ENCODE data around the gene IQCK.
A peak's percentile ranks its signal among the peaks of the same experiment; 100 is the strongest.
"Not testable (repeated sequence)": the region's sequence is repeated elsewhere in the genome, so short reads cannot be mapped to it uniquely, and the experiment has no call there.

IQCK gene

DNA sequence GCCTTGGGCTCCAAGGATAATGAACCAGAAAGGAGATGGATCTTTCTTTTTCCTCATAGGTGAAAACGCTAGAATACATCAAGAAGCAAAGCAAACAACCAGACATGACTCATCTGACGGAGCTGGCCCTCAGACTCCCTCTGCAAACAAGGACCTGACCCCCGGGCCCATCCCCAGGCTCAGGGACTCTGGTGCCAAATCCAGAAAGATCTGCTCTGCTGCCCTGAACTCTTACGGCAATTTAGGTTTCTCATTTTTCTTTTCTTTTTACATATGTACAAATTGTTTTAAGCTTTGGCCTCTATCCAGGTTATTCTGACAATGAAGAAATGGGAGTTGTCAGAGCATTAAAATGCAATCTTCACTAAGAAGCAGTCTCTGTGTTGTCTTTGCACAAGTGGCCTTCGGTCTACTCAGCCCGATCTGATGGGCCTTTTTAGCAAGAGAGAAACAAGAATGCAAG is 17.7 kb upstream of the IQCK start:
- no peak for DNase-seq

- no peak for DNase-seq
Measured at GRCh38 chr16:19701091-19701490, 17.0 kb upstream of the IQCK start.

DNA sequence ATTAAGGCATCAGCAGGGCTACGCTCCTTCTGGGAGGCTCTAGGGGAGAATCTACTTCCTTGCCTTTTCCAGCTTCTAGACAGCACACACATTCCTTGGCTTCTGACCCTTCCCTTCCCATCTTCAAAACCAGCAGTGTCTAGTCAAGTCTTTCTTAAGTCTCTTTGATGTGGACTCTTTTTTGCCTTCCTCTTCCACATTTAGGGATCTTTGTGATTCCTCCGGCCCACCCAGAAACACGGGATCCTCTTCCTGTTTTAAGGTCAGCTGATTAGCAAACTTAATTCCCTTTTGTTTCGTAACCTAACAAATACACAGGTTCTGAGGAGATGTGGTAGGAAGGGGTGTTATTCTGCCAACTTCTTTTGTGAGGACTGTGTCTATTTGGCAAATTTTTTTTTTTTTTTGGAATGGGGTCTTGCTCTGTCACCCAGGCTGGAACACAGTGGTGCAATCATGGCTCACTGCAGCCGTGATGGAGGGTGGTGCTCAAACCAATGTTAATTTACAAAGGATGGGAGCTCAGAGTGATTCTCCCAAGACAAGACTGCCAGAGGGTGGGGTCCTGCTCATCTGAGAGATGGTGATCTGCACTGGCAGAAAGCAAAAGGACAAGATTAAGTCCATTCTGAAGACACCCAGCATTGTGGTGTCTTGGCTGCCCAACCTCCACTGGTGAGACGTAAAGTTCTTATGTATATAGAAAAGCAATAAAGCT is 14.7 kb upstream of the IQCK start:
- no peak for DNase-seq

GRCh38 chr16:19704321-19705145 is 13.5 kb upstream of the IQCK start:
- no peak for DNase-seq

GRCh38 chr16:19705146-19705501 is 12.9 kb upstream of the IQCK start:
- no peak for DNase-seq

DNA sequence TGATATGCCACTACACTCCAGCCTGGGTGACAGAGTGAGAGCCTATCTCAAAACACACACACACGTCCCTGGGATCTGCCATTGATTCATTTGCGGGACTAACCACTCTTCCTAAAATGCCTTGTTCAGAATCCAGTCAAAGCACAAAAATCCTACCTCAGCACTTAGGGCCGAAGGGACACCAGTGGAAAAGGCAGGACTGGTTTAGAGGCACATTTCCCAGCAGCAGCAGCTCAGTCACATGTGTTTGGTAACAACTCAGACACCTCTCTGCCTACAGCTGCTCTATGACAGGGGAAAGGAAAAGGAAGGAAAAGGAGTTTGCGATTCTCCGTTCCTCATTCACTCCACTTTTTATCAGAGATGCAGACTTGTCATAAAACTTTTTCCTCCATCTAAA is 12.2 kb upstream of the IQCK start:
- DNase-seq = no peak

- no peak for DNase-seq
Measured at GRCh38 chr16:19706846-19707245, 11.2 kb upstream of the IQCK start.

DNA sequence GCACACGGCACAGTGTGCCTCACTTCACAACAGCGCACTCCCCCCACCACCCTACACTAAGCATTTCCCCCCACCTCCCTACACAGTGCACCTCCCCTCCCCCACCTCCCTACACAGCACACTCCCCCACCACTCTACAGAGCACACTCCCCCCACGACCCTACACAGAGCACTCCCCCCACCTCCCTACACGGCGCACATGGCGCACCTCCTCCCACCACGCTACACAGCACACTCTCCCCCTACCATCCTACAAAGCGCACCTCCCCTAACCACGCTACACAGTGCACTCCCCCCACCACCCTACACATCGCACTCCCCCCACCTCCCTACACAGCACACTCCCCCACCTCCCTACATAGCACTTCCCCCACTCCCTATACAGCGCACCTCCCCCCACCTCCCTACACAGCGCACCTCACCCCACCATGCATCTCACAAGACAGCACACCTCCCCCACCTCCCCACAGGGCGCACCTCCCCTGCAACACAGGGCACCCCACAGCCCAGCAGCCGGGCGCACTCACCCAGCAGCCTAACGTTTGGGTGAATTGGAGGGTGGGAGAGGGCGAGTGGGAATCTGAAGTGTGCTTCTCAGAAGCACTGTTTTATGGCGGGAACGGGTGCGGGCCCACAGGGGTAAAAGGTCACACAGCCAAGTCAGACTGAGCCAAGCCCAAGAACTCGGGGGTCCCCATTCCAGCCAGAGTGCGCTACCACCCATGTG is 10.3 kb upstream of the IQCK start:
- DNase-seq = no peak

DNA sequence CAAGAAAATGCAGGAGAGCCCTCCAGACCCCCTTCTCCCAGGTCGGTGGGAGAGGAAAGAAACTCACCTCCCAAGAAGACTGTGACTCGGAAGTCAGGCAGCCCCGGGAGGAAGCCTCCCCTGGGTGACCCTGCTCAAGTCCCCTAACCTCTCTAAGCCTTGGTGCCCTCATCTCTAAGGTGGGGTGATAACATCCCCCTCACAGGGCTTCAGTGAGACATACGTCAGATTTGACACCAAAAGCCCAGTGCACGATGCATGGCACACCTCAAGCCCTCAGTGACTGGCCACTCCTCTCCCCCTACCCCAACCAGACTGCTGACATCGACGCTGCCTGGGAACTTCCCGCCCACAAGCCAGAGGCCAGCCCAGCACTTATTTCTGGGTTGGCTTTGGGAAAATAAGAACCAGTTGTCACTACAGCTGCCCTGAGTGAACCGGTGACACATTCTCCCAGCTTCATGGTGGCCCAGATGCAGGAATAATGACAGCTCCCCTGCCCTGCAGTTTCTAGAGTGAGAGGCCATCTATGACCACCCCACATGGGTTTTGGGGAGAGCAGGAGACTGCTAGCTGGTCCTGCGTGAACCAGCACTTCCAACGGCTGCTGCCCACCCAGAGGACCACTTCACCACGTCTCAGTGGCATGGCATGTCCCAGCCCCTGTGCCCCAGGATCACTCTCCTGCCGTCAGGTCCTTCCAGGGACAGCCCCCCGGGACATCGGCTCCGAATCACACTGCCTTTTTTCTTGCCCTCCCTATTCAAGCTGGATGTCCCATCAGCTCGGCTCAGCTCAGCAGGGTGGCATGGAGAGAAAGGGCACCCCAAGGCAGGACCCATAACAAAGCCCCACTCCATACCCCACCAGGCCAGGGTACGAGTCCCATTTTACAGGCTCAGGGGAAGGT is 9.5 kb upstream of the IQCK start:
- DNase-seq = no peak

- DNase-seq = no peak
Measured at GRCh38 chr16:19709381-19710136, 8.5 kb upstream of the IQCK start.

DNA sequence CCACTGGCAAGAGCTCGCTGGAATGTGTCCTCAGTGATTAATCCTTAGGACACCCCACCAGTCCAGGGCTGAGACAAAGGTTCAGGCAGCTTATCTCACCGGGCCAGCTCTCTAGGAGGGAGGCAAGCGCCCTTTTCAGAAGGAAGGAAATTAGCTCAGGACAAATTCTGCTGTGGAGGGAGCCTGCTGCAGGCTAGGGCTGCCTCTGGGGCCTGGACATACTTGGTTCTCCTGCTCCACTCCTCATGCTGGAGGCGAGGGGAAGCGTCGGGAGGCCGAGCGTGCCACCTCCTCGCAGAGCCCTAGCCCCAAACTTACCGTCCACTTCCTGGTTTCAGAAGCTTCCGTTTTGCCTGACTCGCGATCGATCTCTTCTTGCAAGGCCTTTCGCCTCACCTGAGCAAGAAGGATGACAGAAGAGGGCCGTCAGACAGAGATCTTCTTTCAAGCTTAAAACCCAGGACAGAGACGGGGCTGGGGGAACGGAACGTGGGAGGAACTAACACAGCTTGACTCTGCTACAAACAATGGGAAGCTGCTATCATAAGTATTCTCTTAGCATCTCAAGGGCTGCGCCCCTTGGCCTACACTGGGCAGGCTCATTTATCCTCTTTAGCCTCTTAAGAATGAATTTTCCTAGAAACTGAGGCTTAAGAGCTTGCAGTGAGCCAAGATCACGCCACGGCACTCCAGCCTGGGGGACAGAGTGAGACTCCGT is 7.7 kb upstream of the IQCK start:
- DNase-seq = no peak

DNA sequence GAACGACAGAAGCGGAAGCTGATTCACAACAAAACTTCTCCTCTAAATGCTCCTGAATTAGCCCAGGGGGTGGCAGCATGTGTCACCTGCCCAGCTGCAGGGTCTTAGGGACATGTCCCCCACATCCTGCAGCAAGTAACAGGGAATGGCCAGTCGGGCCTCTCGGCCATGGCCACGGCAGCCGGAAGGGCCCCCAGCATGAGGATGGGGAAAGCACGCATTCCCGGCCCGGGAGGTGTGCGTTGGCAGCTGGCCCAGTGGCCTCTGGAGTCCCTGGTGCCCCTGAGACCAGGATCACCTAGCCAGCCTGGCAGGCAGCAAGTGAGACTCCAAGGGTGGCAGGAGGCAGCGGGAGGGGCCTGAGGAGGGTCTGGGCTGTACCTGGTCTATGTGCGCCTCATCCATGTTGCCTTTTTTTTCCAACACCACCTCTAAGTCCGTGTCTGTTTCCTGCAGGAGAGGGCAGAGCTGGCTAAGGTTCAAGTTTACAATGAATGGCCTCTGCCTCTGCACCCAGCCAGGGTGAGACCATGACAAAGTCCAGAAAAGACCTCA is 7.0 kb upstream of the IQCK start:
- DNase-seq = no peak

GRCh38 chr16:19711643-19712042 is 6.4 kb upstream of the IQCK start:
- DNase-seq = no peak

- no peak for DNase-seq
Measured at GRCh38 chr16:19712418-19713058, 5.5 kb upstream of the IQCK start.

- DNase-seq = no peak
Measured at GRCh38 chr16:19713697-19714096, 4.4 kb upstream of the IQCK start.

- no peak for DNase-seq
Measured at GRCh38 chr16:19715566-19715965, 2.5 kb upstream of the IQCK start.

GRCh38 chr16:19716183-19716582 is 1.9 kb upstream of the IQCK start:
- DNase-seq = no peak

- DNase-seq = not testable (repeated sequence)
Measured at GRCh38 chr16:19716728-19717127, 1.3 kb upstream of the IQCK start.

DNA sequence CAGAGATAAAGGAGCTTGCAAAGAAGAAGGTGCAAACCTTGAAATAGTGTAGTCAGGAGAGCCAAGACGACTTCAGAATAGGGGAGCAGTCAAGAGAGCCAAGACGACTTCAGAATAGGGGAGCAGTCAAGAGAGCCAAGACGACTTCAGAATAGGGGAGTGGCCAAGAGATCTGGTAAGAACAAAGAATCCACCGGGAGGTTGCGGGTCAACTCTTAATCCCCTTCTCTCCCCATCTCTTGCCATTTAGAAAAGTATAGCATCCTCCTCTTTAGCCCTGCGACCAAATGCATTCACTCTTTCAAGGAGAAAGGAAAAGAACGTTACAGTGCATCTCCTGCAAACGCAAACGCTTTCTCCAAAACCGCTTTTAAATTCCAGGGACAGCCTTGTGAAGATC is 757 bp upstream of the IQCK start:
- no peak for DNase-seq

DNA sequence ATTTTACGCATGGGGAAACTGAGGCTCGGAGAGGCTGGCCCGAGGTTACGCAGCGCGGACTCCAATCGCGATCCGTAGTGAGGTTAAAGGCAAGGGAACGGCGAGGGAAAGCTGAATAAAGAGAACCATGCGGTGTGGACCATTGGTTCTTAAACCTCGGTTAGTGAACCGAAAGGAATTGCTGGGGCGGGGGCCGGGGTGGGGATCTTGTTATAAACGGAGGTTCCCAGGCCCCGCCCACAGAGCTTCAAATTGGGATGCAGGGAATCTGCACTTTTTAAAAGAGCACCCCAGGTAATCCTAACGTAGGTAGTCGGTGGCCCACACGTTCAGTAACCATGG is 524 bp downstream of the IQCK start:
- DNase-seq = peak; percentile 12
